Activated naive CD4-positive, alpha-beta T cell treated with anti-CD3 and anti-CD28 coated beads, Interleukin-2, amount 50 U/mL, for 24 hours (primary cell): ENCODE results near the gene GMEB2.
"Not testable (repeated sequence)": the region's sequence is repeated elsewhere in the genome, so short reads cannot be mapped to it uniquely, and the experiment has no call there.

ENCODE experiments used
- H3K27ac Mint-ChIP-seq: one replicate; pipeline ENCODE4 v1.8.0; 2021; ENCODE audit warnings: mild to moderate bottlenecking, mixed read lengths
- H3K27me3 Mint-ChIP-seq: one replicate; pipeline ENCODE4 v1.8.0; 2021; ENCODE audit warnings: mixed read lengths
- H3K36me3 Mint-ChIP-seq: one replicate; pipeline ENCODE4 v1.8.0; 2021; ENCODE audit warnings: mixed read lengths
- H3K4me1 Mint-ChIP-seq: one replicate; pipeline ENCODE4 v1.8.0; 2021; ENCODE audit warnings: mixed read lengths
- H3K4me3 Mint-ChIP-seq: one replicate; pipeline ENCODE4 v1.8.0; 2021; ENCODE audit warnings: mild to moderate bottlenecking, mixed read lengths
- H3K9me3 Mint-ChIP-seq: one replicate; pipeline ENCODE4 v1.8.0; 2021; ENCODE audit warnings: mixed read lengths

GMEB2 gene

GRCh38 chr20:63613863-63614594 lies 12.9 kb downstream of the GMEB2 start:
- not testable (repeated sequence) for H3K4me3 Mint-ChIP-seq, H3K9me3 Mint-ChIP-seq, H3K27ac Mint-ChIP-seq, H3K27me3 Mint-ChIP-seq
- H3K36me3 Mint-ChIP-seq, result peaks cover 11% of the 10 kb centered on the region
- peaks cover 14% of the 10 kb centered on the region for H3K4me1 Mint-ChIP-seq

- Mint-ChIP-seq H3K27ac (no peak overlapping the region), H3K4me3 (no peak overlapping the region), H3K27me3 (no peaks in the 10 kb centered on the region), H3K9me3 (no peaks in the 10 kb centered on the region), H3K4me1 (peaks cover 10% of the 10 kb centered on the region), H3K36me3 (peaks cover 9% of the 10 kb centered on the region)
Observed at GRCh38 chr20:63612276-63612931, 14.5 kb downstream of the GMEB2 start.

GRCh38 chr20:63611646-63612045 lies 15.3 kb downstream of the GMEB2 start:
- Mint-ChIP-seq H3K4me3 (no peak overlapping the region), H3K36me3 (peaks cover 9% of the 10 kb centered on the region), H3K27me3 (no peaks in the 10 kb centered on the region), H3K9me3 (no peaks in the 10 kb centered on the region), H3K27ac (no peak overlapping the region), H3K4me1 (peaks cover 10% of the 10 kb centered on the region)

GRCh38 chr20:63610581-63611435 lies 16.1 kb downstream of the GMEB2 start:
- no peaks in the 10 kb centered on the region for H3K9me3 Mint-ChIP-seq
- peaks cover 10% of the 10 kb centered on the region for H3K4me1 Mint-ChIP-seq
- no peak overlapping the region for H3K4me3 Mint-ChIP-seq
- H3K36me3 Mint-ChIP-seq, result peaks cover 9% of the 10 kb centered on the region
- no peaks in the 10 kb centered on the region for H3K27me3 Mint-ChIP-seq
- no peak overlapping the region for H3K27ac Mint-ChIP-seq

- H3K27ac Mint-ChIP-seq, result no peak overlapping the region
- H3K36me3 Mint-ChIP-seq, result peaks cover 6% of the 10 kb centered on the region
- H3K9me3 Mint-ChIP-seq, result no peaks in the 10 kb centered on the region
- peaks cover 8% of the 10 kb centered on the region for H3K4me1 Mint-ChIP-seq
- H3K27me3 Mint-ChIP-seq, result no peaks in the 10 kb centered on the region
- H3K4me3 Mint-ChIP-seq, result no peak overlapping the region
Observed at GRCh38 chr20:63606686-63607085, 20.2 kb downstream of the GMEB2 start.

- Mint-ChIP-seq H3K36me3 (peaks cover 10% of the 10 kb centered on the region), H3K27ac (no peak overlapping the region), H3K4me3 (no peak overlapping the region), H3K9me3 (no peaks in the 10 kb centered on the region), H3K4me1 (peaks cover 8% of the 10 kb centered on the region), H3K27me3 (no peaks in the 10 kb centered on the region)
Observed at GRCh38 chr20:63602321-63602720, 24.6 kb downstream of the GMEB2 start.

GRCh38 chr20:63601679-63602078 lies 25.2 kb downstream of the GMEB2 start:
- not testable (repeated sequence) for H3K27me3 Mint-ChIP-seq, H3K4me1 Mint-ChIP-seq, H3K36me3 Mint-ChIP-seq, H3K4me3 Mint-ChIP-seq, H3K9me3 Mint-ChIP-seq
- H3K27ac Mint-ChIP-seq, result peak overlapping the region; percentile 30

- H3K27ac Mint-ChIP-seq, result no peak overlapping the region
Observed at GRCh38 chr20:63599396-63600050, 27.4 kb downstream of the GMEB2 start.

GRCh38 chr20:63598479-63599395 lies 28.2 kb downstream of the GMEB2 start:
- H3K9me3 Mint-ChIP-seq, result no peaks in the 10 kb centered on the region
- H3K36me3 Mint-ChIP-seq, result peaks cover 12% of the 10 kb centered on the region
- no peak overlapping the region for H3K27ac Mint-ChIP-seq
- H3K4me1 Mint-ChIP-seq, result peaks cover 8% of the 10 kb centered on the region
- H3K4me3 Mint-ChIP-seq, result no peak overlapping the region
- H3K27me3 Mint-ChIP-seq, result no peaks in the 10 kb centered on the region

More at GRCh38 chr20:63599396-63600050, 27.4 kb downstream of the GMEB2 start:
- peaks cover 12% of the 10 kb centered on the region for H3K36me3 Mint-ChIP-seq
- no peaks in the 10 kb centered on the region for H3K27me3 Mint-ChIP-seq
- peaks cover 8% of the 10 kb centered on the region for H3K4me1 Mint-ChIP-seq
- H3K4me3 Mint-ChIP-seq, result no peak overlapping the region
- H3K9me3 Mint-ChIP-seq, result no peaks in the 10 kb centered on the region

GRCh38 chr20:63597651-63598478 lies 29.0 kb downstream of the GMEB2 start:
- no peak overlapping the region for H3K4me3 Mint-ChIP-seq
- H3K9me3 Mint-ChIP-seq, result no peaks in the 10 kb centered on the region
- no peaks in the 10 kb centered on the region for H3K27me3 Mint-ChIP-seq
- H3K4me1 Mint-ChIP-seq, result peaks cover 5% of the 10 kb centered on the region
- H3K27ac Mint-ChIP-seq, result no peak overlapping the region
- peaks cover 16% of the 10 kb centered on the region for H3K36me3 Mint-ChIP-seq

- no peaks in the 10 kb centered on the region for H3K9me3 Mint-ChIP-seq
- no peaks in the 10 kb centered on the region for H3K27me3 Mint-ChIP-seq
- H3K4me1 Mint-ChIP-seq, result no peaks in the 10 kb centered on the region
- H3K36me3 Mint-ChIP-seq, result peaks cover 12% of the 10 kb centered on the region
- H3K4me3 Mint-ChIP-seq, result no peak overlapping the region
- no peak overlapping the region for H3K27ac Mint-ChIP-seq
Observed at GRCh38 chr20:63596423-63596822, 30.5 kb downstream of the GMEB2 start.

GRCh38 chr20:63595416-63596127 lies 31.3 kb downstream of the GMEB2 start:
- Mint-ChIP-seq H3K4me3 (no peak overlapping the region), H3K4me1 (no peaks in the 10 kb centered on the region), H3K27ac (no peak overlapping the region), H3K27me3 (no peaks in the 10 kb centered on the region), H3K36me3 (peaks cover 14% of the 10 kb centered on the region), H3K9me3 (no peaks in the 10 kb centered on the region)

GRCh38 chr20:63594043-63594561 lies 32.8 kb downstream of the GMEB2 start:
- Mint-ChIP-seq H3K27ac (no peak overlapping the region), H3K9me3 (no peaks in the 10 kb centered on the region), H3K36me3 (peaks cover 13% of the 10 kb centered on the region), H3K4me1 (no peaks in the 10 kb centered on the region), H3K4me3 (no peak overlapping the region), H3K27me3 (no peaks in the 10 kb centered on the region)
